MM.1S (cell line): ENCODE data around the gene ZNF823.

Experiments used
- CTCF ChIP-seq: fragments of 300-600 bp; sonication (generic); IDR thresholded peaks from 2 replicates; pipeline ENCODE4 v1.5.1; 2016; ENCODE audit warnings: antibody characterized with exemption, low read length, mixed read lengths
- EZH2 ChIP-seq: fragments of 300-600 bp; sonication (generic); optimal IDR thresholded peaks from 2 replicates; pipeline ENCODE3; 2017; ENCODE audit warnings: low read depth, mild to moderate bottlenecking, antibody characterized with exemption, low read length, mixed read lengths
- EZH2phosphoT487 ChIP-seq: fragments of 300-600 bp; sonication (generic); IDR thresholded peaks from 2 replicates; pipeline ENCODE4 v1.6.1; 2018; ENCODE audit warnings: antibody characterized with exemption, low read length

DNA sequence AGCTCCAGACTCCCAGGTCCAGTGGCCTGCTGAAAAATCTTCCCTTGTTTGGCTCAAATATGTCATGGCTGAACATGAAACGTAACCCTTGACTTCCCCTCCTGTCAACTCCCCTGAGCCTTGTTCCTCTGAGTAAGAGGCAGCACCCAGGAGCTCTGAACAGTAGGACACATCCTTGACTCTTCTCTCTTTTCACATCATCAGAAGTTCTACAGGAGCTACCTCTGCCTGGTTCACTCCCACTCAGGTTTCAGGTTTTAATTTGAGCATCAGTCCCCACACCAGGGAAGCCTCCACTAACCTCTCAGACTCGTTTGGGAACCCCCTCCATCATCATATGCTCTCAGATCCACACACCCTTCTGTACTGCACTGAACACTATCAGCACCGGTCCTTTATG, 30.3 kb downstream of the ZNF823 start:
- no peak for TF ChIP-seq EZH2
- no peak for TF ChIP-seq CTCF
- no peak for TF ChIP-seq EZH2phosphoT487
